HS-5 (cell line): ENCODE data around the gene TRAPPC8.
A peak's percentile ranks its signal among the peaks of the same experiment; 100 is the strongest.
"Not testable (repeated sequence)": the region's sequence is repeated elsewhere in the genome, so short reads cannot be mapped to it uniquely, and the experiment has no call there.

Experiments
- DNase-seq: peaks from one replicate; pipeline ENCODE4 v3.0.0-alpha.2; 2012; ENCODE audit warnings: low read depth

Gene TRAPPC8

GRCh38 chr18:31857526-31858106, 85.3 kb downstream of the TRAPPC8 start:
- no peak for DNase-seq

- DNase-seq = no peak
These were observed 92.1 kb downstream of the TRAPPC8 start for GRCh38 chr18:31850844-31851243.

- no peak for DNase-seq
These were observed 102.4 kb downstream of the TRAPPC8 start for GRCh38 chr18:31840499-31840898.

GRCh38 chr18:31837879-31838278, 105.0 kb downstream of the TRAPPC8 start:
- DNase-seq = no peak

GRCh38 chr18:31835528-31836133, 107.3 kb downstream of the TRAPPC8 start:
- DNase-seq = no peak

GRCh38 chr18:31831903-31832302, 111.0 kb downstream of the TRAPPC8 start:
- DNase-seq = no peak

GRCh38 chr18:31830686-31831085, 112.2 kb downstream of the TRAPPC8 start:
- no peak for DNase-seq

- no peak for DNase-seq
These were observed 114.3 kb downstream of the TRAPPC8 start for GRCh38 chr18:31828613-31829012.

GRCh38 chr18:31826673-31827325, 116.1 kb downstream of the TRAPPC8 start:
- DNase-seq = not testable (repeated sequence)

GRCh38 chr18:31825772-31826171, 117.2 kb downstream of the TRAPPC8 start:
- DNase-seq = no peak

- no peak for DNase-seq
These were observed 121.3 kb downstream of the TRAPPC8 start for GRCh38 chr18:31821545-31822171.

GRCh38 chr18:31819925-31820229, 123.1 kb downstream of the TRAPPC8 start:
- no peak for DNase-seq

GRCh38 chr18:31819106-31819924, 123.6 kb downstream of the TRAPPC8 start:
- DNase-seq = peak; percentile 8

- no peak for DNase-seq
These were observed 128.8 kb downstream of the TRAPPC8 start for GRCh38 chr18:31814132-31814531.

GRCh38 chr18:31810336-31811130, 132.4 kb downstream of the TRAPPC8 start:
- DNase-seq = not testable (repeated sequence)

GRCh38 chr18:31809049-31809448, 133.9 kb downstream of the TRAPPC8 start:
- not testable (repeated sequence) for DNase-seq

GRCh38 chr18:31801078-31801477, 141.8 kb downstream of the TRAPPC8 start:
- DNase-seq = no peak

- not testable (repeated sequence) for DNase-seq
These were observed 143.7 kb downstream of the TRAPPC8 start for GRCh38 chr18:31799257-31799656.

GRCh38 chr18:31798399-31798798, 144.5 kb downstream of the TRAPPC8 start:
- no peak for DNase-seq

GRCh38 chr18:31795747-31796146, 147.2 kb downstream of the TRAPPC8 start:
- no peak for DNase-seq

- no peak for DNase-seq
These were observed 149.4 kb downstream of the TRAPPC8 start for GRCh38 chr18:31793531-31793930.

GRCh38 chr18:31792580-31792911, 150.4 kb downstream of the TRAPPC8 start:
- DNase-seq = no peak
